Stomach (tissue), 9 donors: Measurements from ENCODE around the gene TEX19. TPM values are rescaled to one million over a fixed set of nuclear protein-coding genes. Genes with fewer than 3 reads are reported as not detected.
A peak's percentile ranks its signal among the peaks of the same experiment; 100 is the strongest.
"Not testable (repeated sequence)": the region's sequence is repeated elsewhere in the genome, so short reads cannot be mapped to it uniquely, and the experiment has no call there.

Experiments
- DNase-seq, 2 donors: peaks; one replicate each; pipeline versions ENCODE4 v3.0.0 to v3.0.0-alpha.2; 2013 to 2019
- H3K27ac ChIP-seq, 5 donors: fragments of 200-600 bp in 4 of 5; sonication (generic) in 4 of 5; one replicate each; pipeline ENCODE4 v1.5.1; 2013 to 2019; ENCODE audit warnings: mild to moderate bottlenecking in 1 of 5, moderate library complexity in 1 of 5
- H3K27me3 ChIP-seq, 3 donors: fragments of 200-600 bp; sonication (generic); one replicate each; pipeline ENCODE4 v1.5.1; 2017 to 2019; ENCODE audit warnings: mixed run types in 1 of 3
- H3K36me3 ChIP-seq, 4 donors: fragments of 200-600 bp; sonication (generic); 1 replicate in 3 of 4; 2 replicates in 1 of 4; pipeline ENCODE4 v1.5.1; 2016 to 2019
- H3K4me1 ChIP-seq, 4 donors: fragments of 200-600 bp; sonication (generic); one replicate each; pipeline ENCODE4 v1.5.1; 2016 to 2019
- H3K4me3 ChIP-seq, 4 donors: fragments of 200-600 bp; sonication (generic) in 3 of 4; one replicate each; pipeline ENCODE4 v1.5.1; 2016 to 2019; ENCODE audit warnings: mild to moderate bottlenecking in 1 of 4
- H3K9me3 ChIP-seq, 4 donors: fragments of 200-600 bp; sonication (generic); one replicate each; pipeline ENCODE4 v1.5.1; 2016 to 2019
- CTCF ChIP-seq, 7 experiments: fragments of 450-650 bp in 4 of 7; fragments of 200-600 bp in 3 of 7; sonication (generic) in 3 of 7; IDR thresholded peaks; one replicate each; pipeline ENCODE4 v1.5.1; 2016 to 2019; ENCODE audit warnings: antibody characterized with exemption in 7 of 7, control low read depth in 2 of 7, mild to moderate bottlenecking in 1 of 7
- EP300 ChIP-seq: sonication (generic); formaldehyde crosslinking; IDR thresholded peaks from one replicate; pipeline ENCODE4 v1.6.1; 2017; ENCODE audit warnings: antibody characterized with exemption
- POLR2A ChIP-seq, 4 donors: fragments of 450-650 bp; IDR thresholded peaks; one replicate each; pipeline ENCODE4 v1.6.1; 2016; ENCODE audit warnings: antibody characterized with exemption in 4 of 4, control low read depth in 2 of 4, mild to moderate bottlenecking in 1 of 4, moderate library complexity in 1 of 4
- POLR2AphosphoS5 ChIP-seq, 3 donors: sonication (generic); formaldehyde crosslinking; IDR thresholded peaks; one replicate each; pipeline ENCODE4 v1.6.1; 2016; ENCODE audit warnings: antibody characterized with exemption in 3 of 3
- WGBS, 5 donors: extraction: QIAGEN DNeasy Blood & Tissue Kit in 3 of 5; methylation state at CpG; one replicate each; pipeline versions ENCODE4 v1.1.5 to v1.1.7; 2013 to 2018; 5-methylcytosine and 5-hydroxymethylcytosine counted together
- intact Hi-C: fragments of 100-400 bp; cut with DNase I; formaldehyde crosslinking; loops from one replicate; pipeline ENCODE4 v1.15.1; 2023; ENCODE audit warnings: low total_unique reads
- polyA plus RNA-seq, 3 donors: library from polyadenylated mRNA; stranded (reverse); fragments of 200-250 nt; gene quantifications; one replicate each; pipeline ENCODE4 v1.2.3, GENCODE V29; 2013
- total RNA-seq, 5 donors: library from RNA; depleted of rRNA; stranded (reverse); fragments of >200 nt; gene quantifications; one replicate each; pipeline versions ENCODE4 v1.1.0 to v1.2.3, GENCODE V29; 2014 to 2016
- donor health status: healthy with polysubstance abuse.
- donor health status: Bipolar disorder and iron deficiency.
- donor health status: healthy.

Gene TEX19
- total and polyA plus RNA-seq, 8 donors, result not detected

GRCh38 chr17:82370471-82371332, 11.7 kb downstream of the TEX19 start:
- intact Hi-C loops, result no loop called here
- H3K36me3 ChIP-seq, result no peaks in the 10 kb centered on the region
- TF ChIP-seq EP300, result no peak
- TF ChIP-seq POLR2AphosphoS5 (IDR thresholded peaks at IDR 0.05), result no peak
- TF ChIP-seq CTCF (IDR thresholded peaks at IDR 0.05), result no peak
- no peak for TF ChIP-seq POLR2A (IDR thresholded peaks at IDR 0.05)
- DNase-seq, result no peak
- H3K4me3 ChIP-seq, result peak overlapping the region; percentile 2 to 40 (median 28)
- no peaks in the 10 kb centered on the region for H3K9me3 ChIP-seq
- H3K27ac ChIP-seq, result no peak overlapping the region
- WGBS, 5 donors, result 26 to 51% (median 34%) methylated on average over 25 to 38 of the region's 38 CpGs
- H3K4me1 ChIP-seq, result peaks cover 20 to 45% (median 34%) of the 10 kb centered on the region in 4 donors
- peaks cover 17 to 81% (median 49%) of the 10 kb centered on the region in 3 donors for H3K27me3 ChIP-seq

- WGBS, 5 donors, result 4 to 11% (median 4%) methylated on average over 10 to 109 of the region's 109 CpGs
- H3K4me3 ChIP-seq, result peak within 1 kb of the TSS; percentile 2 to 40 (median 28)
- peaks cover 20 to 45% (median 34%) of the 10 kb centered on the region in 4 donors for H3K4me1 ChIP-seq
- H3K36me3 ChIP-seq, result no peaks in the 10 kb centered on the region
- TF ChIP-seq CTCF (IDR thresholded peaks at IDR 0.05) (no peak), EP300 (no peak), POLR2A (IDR thresholded peaks at IDR 0.05) (no peak), POLR2AphosphoS5 (IDR thresholded peaks at IDR 0.05) (no peak)
- no peak within 1 kb of the TSS for H3K27ac ChIP-seq
- DNase-seq, result peak in 1 of 2 donors; percentile 49
- H3K9me3 ChIP-seq, result no peaks in the 10 kb centered on the region
- intact Hi-C loops, result no loop called here
- peaks cover 17 to 90% (median 58%) of the 10 kb centered on the region in 3 donors for H3K27me3 ChIP-seq
Measured at GRCh38 chr17:82371333-82372248, 12.5 kb downstream of the TEX19 start, which contains the start of gene UTS2R. Gene UTS2R, plus strand, starts transcription at chr17:82371765. Its CDS starts 2,560 bp downstream, at chr17:82374325.

GRCh38 chr17:82372249-82373071, 13.4 kb downstream of the TEX19 start:
- intact Hi-C loops, result no loop called here
- Histone ChIP-seq H3K4me3 (peak overlapping the region in 3 of 4 donors; percentile 22 to 40 (median 35)), H3K27me3 (peaks cover 17 to 93% (median 60%) of the 10 kb centered on the region in 3 donors), H3K36me3 (no peaks in the 10 kb centered on the region), H3K9me3 (no peaks in the 10 kb centered on the region), H3K27ac (no peak overlapping the region), H3K4me1 (peaks cover 20 to 45% (median 34%) of the 10 kb centered on the region in 4 donors)
- TF ChIP-seq POLR2A (IDR thresholded peaks at IDR 0.05) (no peak), POLR2AphosphoS5 (IDR thresholded peaks at IDR 0.05) (no peak), CTCF (IDR thresholded peaks at IDR 0.05) (no peak), EP300 (no peak)
- 16 to 38% (median 29%) methylated on average over 26 to 41 of the region's 41 CpGs for WGBS, 5 donors
- no peak for DNase-seq

GRCh38 chr17:82373072-82373452, 14.0 kb downstream of the TEX19 start:
- Histone ChIP-seq H3K4me1 (peaks cover 20 to 45% (median 32%) of the 10 kb centered on the region in 4 donors), H3K27me3 (peaks cover 17 to 94% (median 64%) of the 10 kb centered on the region in 3 donors)
- intact Hi-C loops, DNase-seq, H3K4me3 ChIP-seq, H3K9me3 ChIP-seq, H3K36me3 ChIP-seq, H3K27ac ChIP-seq: not testable (repeated sequence)
- WGBS, 5 donors, result 73 to 84% (median 82%) methylated on average over 10 of the region's 10 CpGs
